Stimulated activated CD8-positive, alpha-beta memory T cell treated with anti-CD3 and anti-CD28 coated beads, Interleukin-15, amount 100 ng/mL, for 1 hour (primary cell): ENCODE data around the gene PTPMT1.
"Not testable (repeated sequence)": the region's sequence is repeated elsewhere in the genome, so short reads cannot be mapped to it uniquely, and the experiment has no call there.

Experiments
- DNase-seq: peaks from one replicate; pipeline ENCODE4 v3.0.0-alpha.2; 2020; ENCODE audit warnings: low read depth

The PTPMT1 gene

GRCh38 chr11:47565340-47566148 lies at the start of gene PTPMT1:
PTPMT1 (plus strand) TSS chr11:47565599; CDS start chr11:47565623, 24 bp downstream.
- DNase-seq, result no peak

DNA sequence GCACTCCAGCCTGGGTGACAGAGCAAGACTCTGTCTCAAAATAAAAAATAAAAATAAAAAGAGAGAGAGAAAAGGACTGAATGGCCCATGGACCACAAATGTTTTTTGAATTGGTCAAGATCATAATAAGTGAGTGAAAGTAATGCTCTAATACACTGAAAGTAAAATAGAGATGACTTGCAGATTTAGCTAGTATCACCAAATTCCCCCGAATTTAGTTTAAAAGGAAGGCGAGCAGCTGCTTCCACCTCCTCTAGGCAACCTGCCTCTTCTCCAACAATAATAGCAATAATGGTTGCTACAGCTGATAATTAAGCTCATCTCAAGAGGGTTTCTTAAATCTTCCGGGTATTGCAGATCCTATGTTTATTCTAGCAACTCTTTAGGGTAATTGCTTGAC lies 49.2 kb upstream of the PTPMT1 start:
- no peak for DNase-seq

- DNase-seq, result no peak
These were observed 48.2 kb upstream of the PTPMT1 start for GRCh38 chr11:47516984-47517853.

- DNase-seq, result no peak
These were observed 47.0 kb upstream of the PTPMT1 start for GRCh38 chr11:47518212-47518964.

DNA sequence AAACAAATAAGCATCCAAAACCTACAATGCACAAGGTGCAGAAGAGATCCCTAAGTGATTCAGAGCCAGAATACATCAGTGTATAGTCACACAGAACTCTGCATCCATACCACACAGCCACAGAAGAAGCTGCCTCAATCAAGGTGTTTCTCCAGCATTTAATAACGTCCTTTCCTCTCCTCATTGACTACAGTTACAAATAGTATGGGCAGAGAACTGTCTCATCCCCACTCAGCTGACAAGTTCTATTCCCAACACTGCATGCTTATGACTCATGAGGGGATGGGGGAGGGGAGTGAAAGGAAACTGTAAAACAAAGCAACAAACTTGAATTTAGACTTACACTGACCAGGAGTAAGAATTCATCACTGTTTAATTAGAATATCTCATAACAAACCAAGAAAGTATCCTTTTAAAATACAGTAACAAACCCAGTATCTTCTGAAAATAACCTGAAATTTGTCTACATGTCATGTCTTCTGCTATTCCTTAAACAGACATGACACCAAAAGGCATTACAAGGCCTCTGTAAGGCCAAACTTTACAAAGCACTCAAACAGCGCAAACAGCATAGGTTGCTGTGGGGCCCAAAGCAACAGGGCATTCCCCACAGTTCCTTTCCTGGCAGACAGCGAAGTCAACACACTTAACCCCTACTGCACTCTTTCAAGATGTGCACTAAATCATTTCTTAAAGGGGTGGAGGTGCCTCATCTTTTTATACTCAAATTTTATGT lies 41.7 kb upstream of the PTPMT1 start:
- no peak for DNase-seq

DNA sequence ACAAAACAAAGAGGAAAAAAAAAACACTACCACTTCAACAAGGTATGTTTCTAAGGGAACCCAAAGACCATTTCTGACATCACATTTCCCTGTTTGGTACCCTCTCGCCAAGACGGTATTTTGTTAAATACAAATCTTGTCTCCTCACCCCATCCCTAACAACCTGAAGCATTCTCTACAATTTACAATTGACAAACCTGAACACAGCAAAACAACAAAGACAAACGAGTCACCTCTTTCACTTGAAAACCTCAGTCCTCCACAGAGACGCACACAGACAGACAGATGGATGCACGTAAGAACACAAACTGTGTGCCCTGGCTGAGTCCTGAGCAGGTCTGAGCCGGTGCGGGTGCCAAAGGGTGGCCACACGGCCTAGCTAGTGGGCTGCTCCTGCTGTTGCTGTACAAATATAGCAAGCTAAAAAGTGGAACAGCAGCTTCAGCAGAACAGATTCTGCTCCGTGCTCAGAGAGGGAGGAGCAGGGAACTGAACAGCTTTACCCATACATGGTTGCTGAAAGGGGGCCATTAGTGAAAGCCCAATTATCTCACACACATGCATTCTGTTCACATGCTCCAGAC lies 41.0 kb upstream of the PTPMT1 start:
- DNase-seq, result no peak

DNA sequence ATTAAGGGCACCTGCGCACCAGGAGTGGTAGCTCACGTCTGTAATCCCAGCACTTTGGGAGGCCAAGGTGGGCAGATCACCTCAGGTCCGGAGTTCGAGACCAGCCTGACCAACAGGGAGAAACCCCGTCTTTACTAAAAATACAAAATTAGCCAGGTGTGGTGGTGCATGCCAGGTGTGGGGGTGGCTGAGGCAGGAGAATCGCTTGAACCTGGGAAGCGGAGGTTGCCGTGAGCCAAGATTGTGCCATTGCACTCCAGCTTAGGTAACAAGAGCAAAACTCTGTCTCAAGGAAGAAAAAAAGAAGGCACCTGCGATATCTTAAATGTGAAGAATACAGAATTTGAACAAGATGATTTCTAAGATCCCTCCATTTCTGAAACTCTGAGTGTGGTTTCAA lies 39.4 kb upstream of the PTPMT1 start:
- DNase-seq, result not testable (repeated sequence)

GRCh38 chr11:47527186-47527585 lies 38.2 kb upstream of the PTPMT1 start:
- DNase-seq, result no peak

DNA sequence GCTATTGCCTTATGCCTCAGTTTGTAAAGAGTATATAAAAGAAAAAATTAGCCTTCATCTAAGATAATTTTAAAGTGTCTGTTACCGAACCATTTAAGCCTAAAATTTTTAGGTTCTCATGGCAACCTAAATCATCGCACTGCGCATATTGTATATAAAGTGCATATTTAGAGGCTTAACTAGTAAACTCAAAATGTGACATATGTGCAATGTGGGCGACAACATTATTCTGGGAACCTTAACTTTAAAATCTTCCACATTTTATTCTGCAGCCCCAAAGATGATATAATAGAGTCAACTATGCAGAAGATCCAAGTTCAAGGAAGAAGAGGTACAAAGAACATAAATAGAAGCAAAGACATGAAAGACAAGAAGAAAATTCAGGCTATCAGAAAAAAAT lies 35.4 kb upstream of the PTPMT1 start:
- no peak for DNase-seq

DNA sequence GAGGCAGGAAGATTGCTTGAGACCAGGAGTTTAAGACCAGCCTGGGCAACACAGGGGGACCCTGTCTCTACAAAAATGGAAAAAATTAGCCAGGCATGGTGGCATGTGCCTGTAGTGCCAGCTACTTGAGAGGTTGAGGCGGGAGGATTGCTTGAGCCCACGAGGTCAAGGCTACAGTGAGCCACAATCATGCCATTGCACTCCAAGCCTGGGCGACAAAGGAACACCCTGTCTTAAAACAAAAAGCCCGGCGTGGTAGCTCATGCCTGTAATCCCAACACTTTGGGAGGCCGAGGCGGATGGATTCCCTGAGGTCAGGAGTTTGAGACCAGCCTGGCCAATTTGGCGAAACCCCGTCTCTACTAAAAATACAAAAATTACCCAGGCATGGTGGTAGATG lies 34.7 kb upstream of the PTPMT1 start:
- DNase-seq, result not testable (repeated sequence)

- DNase-seq, result no peak
These were observed 33.7 kb upstream of the PTPMT1 start for GRCh38 chr11:47531666-47532065.

- no peak for DNase-seq
These were observed 32.7 kb upstream of the PTPMT1 start for GRCh38 chr11:47532597-47533213.

- DNase-seq, result no peak
These were observed 31.7 kb upstream of the PTPMT1 start for GRCh38 chr11:47533690-47534151.

DNA sequence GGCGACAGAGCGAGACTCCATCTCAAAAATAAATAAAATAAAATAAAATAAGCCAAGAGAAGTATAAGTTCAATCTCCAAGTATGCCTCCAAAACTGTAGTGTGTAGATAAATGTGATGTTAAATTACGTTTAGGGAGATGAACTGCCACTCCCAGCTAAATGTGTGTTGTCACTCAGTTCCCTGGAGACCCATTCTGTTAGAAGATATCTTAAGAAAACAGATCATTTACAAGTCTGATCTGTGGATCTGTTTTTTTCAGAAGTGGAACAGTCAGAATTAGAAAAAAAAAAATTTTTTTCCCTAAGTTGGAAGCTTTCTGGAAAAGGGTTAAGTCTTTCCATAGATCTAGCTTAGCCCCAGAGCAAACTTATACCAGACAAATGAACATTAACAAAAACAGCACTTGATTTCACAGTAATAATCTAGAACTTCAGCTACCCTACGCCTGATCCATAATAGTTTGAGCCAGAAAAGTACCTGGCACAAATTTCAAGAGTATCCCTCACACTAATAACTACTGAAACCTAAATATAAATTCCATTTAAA lies 30.6 kb upstream of the PTPMT1 start:
- no peak for DNase-seq

- no peak for DNase-seq
These were observed 28.5 kb upstream of the PTPMT1 start for GRCh38 chr11:47536915-47537314.

DNA sequence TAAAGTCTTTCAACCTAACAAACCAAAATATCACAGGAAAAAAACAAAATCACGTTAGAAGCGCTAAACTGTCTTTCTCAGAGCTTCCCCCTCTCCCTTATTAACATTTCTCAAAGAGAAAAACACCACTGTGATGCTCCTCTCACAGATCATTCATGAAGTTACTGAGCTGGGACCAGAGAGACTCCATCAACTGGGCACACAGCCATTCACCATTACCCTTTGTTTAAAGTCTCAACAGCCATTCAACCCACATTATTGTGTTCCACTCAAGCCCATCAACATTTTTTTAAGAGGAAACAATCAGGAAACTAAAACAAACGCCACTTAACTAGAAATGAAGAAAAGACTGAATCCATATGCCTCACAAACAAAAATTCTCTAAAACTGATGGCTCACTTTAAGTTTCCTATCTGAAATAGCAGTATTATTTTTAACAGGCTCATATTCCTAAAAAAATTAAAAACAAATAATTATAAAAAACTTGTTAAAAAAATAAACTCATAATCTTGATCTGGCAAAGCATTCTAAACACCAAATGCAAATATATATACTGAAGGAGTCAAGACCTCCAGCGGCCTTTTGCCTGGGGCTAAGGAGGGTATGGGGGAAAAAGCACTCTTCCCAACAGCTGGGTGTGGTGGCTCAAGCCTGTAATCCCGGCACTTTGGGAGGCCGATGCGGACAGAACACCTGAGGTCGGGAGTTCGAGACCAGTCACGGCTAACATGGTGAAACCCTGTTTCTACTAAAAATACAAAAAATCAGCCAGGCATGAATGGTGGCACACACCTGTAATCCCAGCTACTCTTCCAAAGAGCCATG lies 26.4 kb upstream of the PTPMT1 start:
- DNase-seq, result no peak

GRCh38 chr11:47539681-47540039 lies 25.7 kb upstream of the PTPMT1 start:
- DNase-seq, result no peak

- DNase-seq, result no peak
These were observed 24.3 kb upstream of the PTPMT1 start for GRCh38 chr11:47541070-47541469.

- DNase-seq, result no peak
These were observed 20.1 kb upstream of the PTPMT1 start for GRCh38 chr11:47545298-47545697.

DNA sequence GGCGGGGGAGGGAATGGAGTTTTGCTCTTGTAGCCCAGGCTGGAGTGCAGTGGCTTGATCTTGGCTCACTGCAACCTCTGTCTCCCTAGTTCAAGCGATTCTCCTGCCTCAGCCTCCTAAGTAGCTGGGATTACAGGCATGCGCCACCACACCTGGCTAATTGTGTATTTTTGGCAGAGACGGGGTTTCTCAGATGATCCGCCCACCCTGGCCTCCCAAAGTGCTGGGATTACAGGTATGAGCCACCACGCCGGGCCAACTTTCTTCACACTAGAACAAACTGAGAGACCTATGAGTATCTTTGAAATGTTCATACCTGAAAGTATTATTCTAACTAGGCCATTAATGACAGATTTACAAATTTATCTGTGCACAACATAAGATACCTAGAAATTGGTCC lies 19.1 kb upstream of the PTPMT1 start:
- not testable (repeated sequence) for DNase-seq
